Activated naive CD4-positive, alpha-beta T cell treated with anti-CD3 and anti-CD28 coated beads for 36 hours (primary cell): Measurements from ENCODE around the gene CLEC6A. TPM values are rescaled to one million over a fixed set of nuclear protein-coding genes. Genes with fewer than 3 reads are reported as not detected.
A peak's percentile ranks its signal among the peaks of the same experiment; 100 is the strongest.
"Not testable (repeated sequence)": the region's sequence is repeated elsewhere in the genome, so short reads cannot be mapped to it uniquely, and the experiment has no call there.

Experiments used
- CTCF ChIA-PET: fragments of 350-600 bp; sonication (Branson Sonifier 250); formaldehyde crosslinking; loops from one replicate; lab custom pipeline; 2021; ENCODE audit warnings: antibody characterized with exemption; lab: Charles Lee
- DNase-seq: peaks from one replicate; pipeline ENCODE4 v3.0.0-alpha.2; 2020
- H3K27ac Mint-ChIP-seq: one replicate; pipeline ENCODE4 v1.8.0; 2021; ENCODE audit warnings: mild to moderate bottlenecking, mixed read lengths
- H3K27me3 Mint-ChIP-seq: one replicate; pipeline ENCODE4 v1.8.0; 2021; ENCODE audit warnings: low read depth, mixed read lengths
- H3K36me3 Mint-ChIP-seq: one replicate; pipeline ENCODE4 v1.8.0; 2021; ENCODE audit warnings: low read depth, mixed read lengths
- H3K4me1 Mint-ChIP-seq: one replicate; pipeline ENCODE4 v1.8.0; 2021; ENCODE audit warnings: low read depth, mixed read lengths
- H3K4me3 Mint-ChIP-seq: one replicate; pipeline ENCODE4 v1.8.0; 2021; ENCODE audit warnings: mild to moderate bottlenecking, moderate library complexity, mixed read lengths
- H3K9me3 Mint-ChIP-seq: one replicate; pipeline ENCODE4 v1.8.0; 2021; ENCODE audit warnings: mixed read lengths
- intact Hi-C: fragments of 100-400 bp; cut with micrococcal nuclease; formaldehyde crosslinking; loops from one replicate; pipeline ENCODE4 v1.15.1; 2023
- total RNA-seq, 2 experiments: library from RNA; stranded (reverse); gene quantifications; one replicate each; pipeline ENCODE4 v1.2.3, GENCODE V29; 2021

Gene CLEC6A
- not detected for total RNA-seq

DNA sequence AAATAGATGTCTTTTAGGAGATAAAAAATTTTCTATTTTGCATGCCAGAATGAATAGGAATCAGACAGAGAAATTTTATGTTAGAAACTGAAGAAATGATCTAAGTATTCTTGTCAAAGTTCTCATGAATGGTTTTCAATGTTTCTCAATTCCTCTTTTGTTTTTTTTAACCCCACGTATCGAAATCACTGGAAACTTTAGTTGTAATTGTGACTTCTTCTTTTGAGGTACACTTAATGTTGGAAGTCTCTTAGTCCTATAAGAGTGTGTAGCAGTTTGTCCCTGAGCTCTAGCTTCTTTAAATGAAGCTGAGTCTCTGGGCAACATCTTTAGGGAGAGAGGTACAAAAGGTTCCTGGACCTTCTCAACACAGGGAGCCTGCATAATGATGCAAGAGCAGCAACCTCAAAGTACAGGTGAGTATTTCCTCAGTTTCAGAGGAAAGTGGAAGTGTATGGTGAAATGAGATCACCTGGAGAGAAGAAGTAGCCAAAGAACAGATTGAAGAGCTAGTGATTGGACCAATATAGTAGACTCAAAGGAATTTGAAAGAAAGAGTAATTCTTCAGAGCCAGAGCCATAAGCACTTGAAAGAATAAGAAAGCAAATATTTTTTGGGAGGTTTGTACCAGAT is at the start of gene CLEC6A:
TSS of gene CLEC6A (plus strand) at position 236 of the 634 bp plus-strand sequence. CDS start at position 386, 150 bp downstream.
- CTCF ChIA-PET = no interaction called here
- peaks cover 22% of the 10 kb centered on the region for H3K27me3 Mint-ChIP-seq
- no peaks in the 10 kb centered on the region for H3K36me3 Mint-ChIP-seq
- H3K4me1 Mint-ChIP-seq = no peaks in the 10 kb centered on the region
- intact Hi-C loops = no loop called here
- no peak within 1 kb of the TSS for H3K27ac Mint-ChIP-seq
- DNase-seq = no peak
- H3K4me3 Mint-ChIP-seq = no peak within 1 kb of the TSS
- H3K9me3 Mint-ChIP-seq = no peaks in the 10 kb centered on the region

DNA sequence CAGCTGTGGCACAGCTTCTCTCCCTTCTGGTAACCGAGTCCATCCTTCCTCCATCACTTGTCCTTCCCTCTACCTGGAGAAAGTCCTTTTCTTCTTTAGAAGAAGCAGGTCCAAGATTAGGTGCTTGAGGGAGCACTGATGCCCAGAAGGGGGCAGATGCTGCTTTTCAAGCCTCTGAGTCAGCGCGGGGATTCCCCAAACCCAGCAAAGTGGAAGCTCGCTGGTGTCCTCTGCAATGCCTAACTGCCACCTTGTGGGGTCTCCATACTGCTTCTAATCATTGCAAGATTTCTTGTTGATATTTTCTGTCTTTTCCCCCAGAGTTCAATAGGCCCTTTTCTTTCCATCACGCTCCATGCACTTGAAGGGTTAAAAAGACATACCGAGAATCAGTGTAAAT is 36.2 kb upstream of the CLEC6A start:
- H3K4me3 Mint-ChIP-seq, H3K36me3 Mint-ChIP-seq, H3K27me3 Mint-ChIP-seq, intact Hi-C loops, H3K27ac Mint-ChIP-seq, CTCF ChIA-PET, H3K9me3 Mint-ChIP-seq, H3K4me1 Mint-ChIP-seq, DNase-seq: not testable (repeated sequence)

DNA sequence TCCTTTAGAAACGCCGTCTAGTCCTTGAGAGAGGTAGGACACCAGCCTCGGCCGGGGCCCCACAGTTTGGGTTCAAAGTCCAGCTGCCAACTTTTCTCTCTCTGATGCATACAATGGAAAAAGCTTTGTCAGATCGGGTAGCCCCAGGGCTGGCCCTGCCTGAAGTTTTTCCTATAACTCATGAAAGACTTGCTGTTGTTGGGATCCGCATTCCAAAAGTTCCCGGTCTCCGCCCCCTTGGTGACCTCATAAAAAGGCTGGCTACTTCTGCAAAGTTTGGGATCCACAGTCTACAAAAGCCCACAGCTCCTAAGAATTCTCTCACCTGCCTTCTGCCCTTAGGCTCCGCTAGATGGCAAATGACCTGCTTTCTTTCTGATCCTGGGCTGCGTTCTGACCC is 35.3 kb upstream of the CLEC6A start:
- Mint-ChIP-seq H3K27me3 (no peaks in the 10 kb centered on the region), H3K27ac (no peak overlapping the region), H3K36me3 (no peaks in the 10 kb centered on the region), H3K9me3 (no peaks in the 10 kb centered on the region), H3K4me3 (no peak overlapping the region), H3K4me1 (no peaks in the 10 kb centered on the region)
- CTCF ChIA-PET = no interaction called here
- no peak for DNase-seq
- intact Hi-C loops = no loop called here

DNA sequence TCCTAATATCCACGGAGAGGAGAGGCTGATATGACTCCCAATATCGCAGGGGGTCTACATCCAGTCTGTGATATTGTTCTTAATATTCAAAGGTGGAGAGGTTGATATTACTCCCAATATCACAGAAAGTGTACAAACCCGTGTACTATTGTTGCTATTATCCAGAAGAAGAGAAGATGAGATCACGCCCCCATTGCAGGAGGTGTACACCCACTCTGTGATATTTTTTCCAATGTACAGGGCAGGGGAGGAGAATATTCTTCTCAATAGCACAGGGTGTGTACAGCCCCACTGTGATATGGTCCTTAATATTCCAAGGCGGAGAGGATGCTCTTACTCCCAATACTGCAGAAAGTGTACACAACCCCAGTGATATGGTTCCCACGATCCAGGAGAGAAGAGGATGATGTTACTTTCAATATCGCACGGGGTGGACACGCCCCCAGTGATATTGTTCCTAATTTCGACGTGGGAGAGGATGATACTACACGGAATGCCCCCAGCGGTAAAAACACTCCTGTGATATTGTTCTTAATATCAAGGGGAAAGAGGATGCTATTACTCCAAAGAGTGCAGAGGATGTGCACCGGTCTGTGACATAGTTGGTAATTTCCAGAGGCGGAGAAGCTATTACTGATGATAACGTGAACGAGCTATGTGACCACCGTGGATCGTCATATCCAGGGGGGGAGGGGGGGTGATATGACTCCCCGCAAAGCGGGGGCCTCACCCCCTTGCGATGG is 11.1 kb upstream of the CLEC6A start:
- intact Hi-C loops, H3K36me3 Mint-ChIP-seq, H3K27ac Mint-ChIP-seq, CTCF ChIA-PET, H3K9me3 Mint-ChIP-seq, DNase-seq, H3K4me1 Mint-ChIP-seq, H3K4me3 Mint-ChIP-seq, H3K27me3 Mint-ChIP-seq: not testable (repeated sequence)

DNA sequence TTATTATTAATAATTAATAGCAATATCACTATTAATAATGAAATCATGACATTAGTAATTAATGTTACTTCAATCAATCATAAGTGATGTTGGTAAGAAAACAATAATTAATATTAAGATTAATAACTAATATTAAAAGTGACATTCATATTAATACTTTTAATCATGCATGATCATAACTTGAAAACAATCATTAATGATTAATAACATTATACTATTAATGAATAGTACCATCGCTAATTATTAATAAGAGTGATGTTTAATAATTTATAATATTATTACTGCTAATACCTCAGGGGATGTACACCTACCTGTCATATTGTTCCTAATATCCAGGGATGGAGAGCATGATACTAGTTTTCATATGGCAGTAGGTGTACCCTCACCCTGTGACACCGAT is 10.0 kb upstream of the CLEC6A start:
- CTCF ChIA-PET = no interaction called here
- Mint-ChIP-seq H3K4me3 (no peak overlapping the region), H3K36me3 (no peaks in the 10 kb centered on the region), H3K27me3 (no peaks in the 10 kb centered on the region), H3K4me1 (no peaks in the 10 kb centered on the region), H3K9me3 (no peaks in the 10 kb centered on the region), H3K27ac (no peak overlapping the region)
- no peak for DNase-seq
- intact Hi-C loops = no loop called here

DNA sequence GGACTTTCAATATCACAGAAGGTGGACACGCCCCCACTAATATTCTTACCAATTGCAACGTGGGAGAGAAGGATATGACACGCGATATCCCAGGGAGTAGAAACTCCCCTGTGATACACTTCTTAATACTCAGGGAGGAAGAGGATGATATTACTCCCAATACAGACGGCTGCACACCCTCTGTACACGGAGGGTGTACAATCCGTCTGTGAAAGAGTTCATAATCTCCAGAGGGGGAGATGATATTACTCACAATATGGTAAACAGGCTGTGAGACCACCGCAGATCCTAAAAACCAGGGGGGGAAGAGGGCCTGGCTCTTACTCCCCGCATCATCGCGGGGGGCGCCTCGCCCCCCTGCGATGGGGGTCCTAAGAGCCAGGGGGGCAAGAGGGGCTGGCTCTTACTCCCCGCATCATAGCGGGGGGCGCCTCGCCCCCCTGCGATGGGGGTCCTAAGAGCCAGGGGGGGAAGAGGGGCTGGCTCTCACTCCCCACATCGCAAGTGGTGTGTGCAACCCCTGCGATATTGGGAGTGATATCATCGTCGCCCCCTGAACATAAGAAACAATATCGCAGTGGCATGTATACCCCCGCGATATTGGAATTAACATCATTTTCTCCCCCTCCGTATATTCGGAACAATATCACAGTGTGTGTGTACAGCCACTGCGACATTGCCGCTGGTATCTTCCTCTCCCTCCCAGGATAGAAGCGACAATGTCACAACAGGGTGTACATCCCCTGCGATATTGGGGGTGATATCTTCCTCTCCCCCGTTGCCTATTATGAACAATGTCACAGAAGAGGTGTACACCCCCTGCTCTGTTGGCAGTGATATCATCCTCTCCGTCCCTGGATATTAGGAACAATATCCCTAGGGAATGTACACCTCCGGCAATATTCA is 8.9 kb upstream of the CLEC6A start:
- intact Hi-C loops = no loop called here
- Mint-ChIP-seq H3K36me3 (no peaks in the 10 kb centered on the region), H3K4me1 (no peaks in the 10 kb centered on the region), H3K4me3 (no peak overlapping the region), H3K9me3 (no peaks in the 10 kb centered on the region), H3K27me3 (peaks cover 2% of the 10 kb centered on the region), H3K27ac (no peak overlapping the region)
- DNase-seq = peak; percentile 21
- CTCF ChIA-PET = no interaction called here

DNA sequence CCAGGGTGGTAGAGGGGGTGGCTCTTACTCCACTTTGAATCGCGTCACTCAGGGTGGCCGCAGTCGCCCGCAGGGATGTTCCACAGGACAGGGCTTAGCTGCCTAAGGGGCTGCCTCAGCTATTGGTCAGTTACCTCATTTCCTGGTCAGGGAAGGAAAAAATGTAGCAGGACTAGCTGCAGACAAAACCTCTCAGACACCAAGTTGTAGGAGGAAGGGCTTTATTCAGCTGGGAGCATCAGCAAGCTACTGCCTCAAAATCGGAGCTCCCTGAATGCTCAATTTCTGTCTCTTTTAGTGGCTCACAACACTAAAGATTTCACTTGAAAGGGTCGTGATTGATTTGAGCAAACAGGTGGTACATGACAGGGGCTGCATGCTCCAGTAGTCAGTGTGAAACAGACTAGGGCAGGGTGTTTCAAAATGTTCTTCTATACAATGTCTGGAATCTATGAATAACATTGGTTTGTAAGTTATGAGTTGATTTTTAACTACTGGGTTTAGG is 6.4 kb upstream of the CLEC6A start:
- no peaks in the 10 kb centered on the region for H3K36me3 Mint-ChIP-seq
- CTCF ChIA-PET = no interaction called here
- no peak for DNase-seq
- H3K27ac Mint-ChIP-seq = no peak overlapping the region
- no peak overlapping the region for H3K4me3 Mint-ChIP-seq
- intact Hi-C loops = no loop called here
- H3K27me3 Mint-ChIP-seq = peaks cover 6% of the 10 kb centered on the region
- H3K4me1 Mint-ChIP-seq = no peaks in the 10 kb centered on the region
- no peaks in the 10 kb centered on the region for H3K9me3 Mint-ChIP-seq

DNA sequence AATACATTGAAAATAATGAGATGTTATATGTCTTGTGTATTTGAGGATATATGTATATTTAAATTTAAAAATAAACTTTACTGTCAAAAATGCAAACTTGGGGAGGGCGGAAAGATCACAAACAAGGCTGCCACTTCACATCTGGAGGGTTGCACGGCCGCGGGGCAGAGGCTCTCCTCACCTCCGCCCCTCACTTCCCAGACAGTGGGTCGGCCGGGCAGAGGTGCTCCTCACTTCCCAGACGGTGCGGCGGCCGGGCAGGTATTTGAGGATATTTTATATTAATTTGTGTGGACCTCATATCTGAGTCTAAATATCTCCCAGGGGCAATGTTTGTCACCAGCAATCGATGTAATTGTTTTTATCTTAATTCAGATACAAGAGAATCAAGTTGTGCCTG is 3.7 kb upstream of the CLEC6A start:
- no peak overlapping the region for H3K4me3 Mint-ChIP-seq
- no peaks in the 10 kb centered on the region for H3K4me1 Mint-ChIP-seq
- H3K27ac Mint-ChIP-seq = no peak overlapping the region
- intact Hi-C loops = no loop called here
- no peaks in the 10 kb centered on the region for H3K36me3 Mint-ChIP-seq
- CTCF ChIA-PET = no interaction called here
- DNase-seq = no peak
- peaks cover 14% of the 10 kb centered on the region for H3K27me3 Mint-ChIP-seq
- no peaks in the 10 kb centered on the region for H3K9me3 Mint-ChIP-seq

DNA sequence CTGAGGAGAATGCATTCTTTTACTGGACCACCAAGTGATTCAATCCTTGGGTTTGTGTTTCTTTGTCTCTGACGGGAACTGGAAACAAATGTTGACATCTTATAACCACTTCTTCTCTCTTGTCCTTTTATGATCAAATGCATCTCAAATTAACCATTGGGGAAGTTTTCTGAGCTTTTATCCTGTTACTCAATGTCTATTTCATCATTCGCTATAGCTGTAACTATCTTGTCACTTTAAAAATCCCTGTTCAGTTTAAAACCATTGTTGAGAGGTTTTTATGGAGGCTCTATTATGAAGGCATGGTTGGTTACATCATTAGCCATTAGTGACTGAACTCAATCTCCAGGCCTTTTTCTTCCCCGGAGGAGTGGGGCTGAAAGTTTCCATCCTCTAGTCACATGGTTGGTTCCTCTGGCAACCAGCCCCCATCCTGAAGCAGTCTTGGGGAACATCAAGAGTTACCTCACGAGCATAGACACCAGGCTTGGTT is 2.7 kb upstream of the CLEC6A start:
- CTCF ChIA-PET = interaction anchor here (0.6 kb wide), 1 partner anchor 348 kb away, joined by 4 read pairs; no protein-coding TSS in a partner anchor
- Mint-ChIP-seq H3K4me1 (no peaks in the 10 kb centered on the region), H3K36me3 (no peaks in the 10 kb centered on the region)

DNA sequence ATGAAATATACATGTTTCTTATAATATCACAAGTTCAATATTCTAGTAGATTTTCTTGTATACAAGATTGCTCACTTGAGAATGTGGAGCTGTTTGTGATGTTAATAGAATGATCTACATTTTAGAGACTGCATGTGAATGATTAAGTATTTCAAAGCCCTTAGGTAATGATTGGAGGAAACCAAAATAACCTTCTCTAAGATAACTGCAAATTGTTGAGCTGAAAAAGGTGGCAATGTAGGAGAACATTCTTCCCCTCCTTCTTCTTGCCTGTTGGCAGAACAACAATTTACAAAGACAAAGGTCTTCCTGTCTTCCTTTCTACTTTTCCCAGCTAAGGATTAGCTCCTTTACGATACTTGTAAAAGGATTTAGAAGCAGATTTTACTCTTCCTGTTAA is 2.0 kb upstream of the CLEC6A start:
- CTCF ChIA-PET = interaction anchor here (0.6 kb wide), 2 partner anchors 349 to 407 kb away, joined by 3 to 4 read pairs; no protein-coding TSS in a partner anchor
- peaks cover 18% of the 10 kb centered on the region for H3K27me3 Mint-ChIP-seq
- H3K9me3 Mint-ChIP-seq = no peaks in the 10 kb centered on the region

More for the DNA sequence above, 2.7 kb upstream of the CLEC6A start:
- DNase-seq = no peak
- H3K27ac Mint-ChIP-seq = no peak overlapping the region
- no peak overlapping the region for H3K4me3 Mint-ChIP-seq
- H3K27me3 Mint-ChIP-seq = peaks cover 16% of the 10 kb centered on the region
- intact Hi-C loops = no loop called here
- H3K9me3 Mint-ChIP-seq = no peaks in the 10 kb centered on the region

DNA sequence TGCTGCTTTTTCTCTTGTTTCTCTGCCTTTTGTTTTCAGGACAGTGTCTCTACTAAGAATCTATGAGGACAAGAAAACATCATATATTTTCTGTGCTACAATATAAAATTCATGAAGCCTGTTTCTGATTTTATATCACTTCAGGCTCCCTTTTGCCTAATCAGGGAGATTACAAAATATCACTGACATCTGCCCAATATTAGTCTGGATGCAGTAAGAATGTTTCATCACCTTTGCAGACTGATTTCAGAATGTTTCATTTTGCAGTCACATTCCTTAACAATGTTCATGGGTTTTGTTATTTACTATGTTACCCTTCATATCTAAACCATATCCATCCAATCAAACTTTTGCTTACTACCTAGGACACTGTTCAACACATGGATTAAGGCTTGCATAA is 491 bp upstream of the CLEC6A start:
- intact Hi-C loops = no loop called here
- H3K9me3 Mint-ChIP-seq = no peaks in the 10 kb centered on the region
- H3K36me3 Mint-ChIP-seq = no peaks in the 10 kb centered on the region
- CTCF ChIA-PET = no interaction called here
- H3K4me3 Mint-ChIP-seq = no peak overlapping the region
- no peaks in the 10 kb centered on the region for H3K4me1 Mint-ChIP-seq
- no peak for DNase-seq
- H3K27ac Mint-ChIP-seq = no peak overlapping the region
- H3K27me3 Mint-ChIP-seq = peaks cover 22% of the 10 kb centered on the region

More for the DNA sequence above, 2.0 kb upstream of the CLEC6A start:
- no peaks in the 10 kb centered on the region for H3K4me1 Mint-ChIP-seq
- no peaks in the 10 kb centered on the region for H3K36me3 Mint-ChIP-seq
- intact Hi-C loops = no loop called here
- H3K27ac Mint-ChIP-seq = no peak overlapping the region
- DNase-seq = no peak
- no peak overlapping the region for H3K4me3 Mint-ChIP-seq

DNA sequence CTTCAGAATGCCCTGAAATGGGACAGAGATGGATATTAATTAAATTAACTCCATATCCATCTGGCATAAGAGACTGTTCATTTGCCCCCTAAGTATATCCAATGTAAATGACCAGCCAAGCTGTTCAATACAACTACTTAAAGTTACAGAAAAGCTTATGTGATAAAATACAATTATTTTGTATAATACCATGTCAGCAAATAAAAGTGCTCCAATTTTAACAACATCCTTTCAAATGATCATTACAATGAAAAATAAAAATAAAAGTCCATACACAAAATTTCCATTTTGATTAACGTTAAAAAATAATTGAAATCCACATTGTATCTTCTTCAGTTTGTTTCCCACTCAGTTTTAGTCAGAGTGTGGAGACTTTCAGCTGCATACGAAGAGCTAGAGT is 5.7 kb downstream of the CLEC6A start:
- Mint-ChIP-seq H3K36me3 (no peaks in the 10 kb centered on the region), H3K4me3 (no peak overlapping the region), H3K27ac (no peak overlapping the region), H3K27me3 (peaks cover 8% of the 10 kb centered on the region), H3K4me1 (no peaks in the 10 kb centered on the region), H3K9me3 (no peaks in the 10 kb centered on the region)
- intact Hi-C loops = no loop called here
- DNase-seq = no peak
- CTCF ChIA-PET = interaction anchor here (0.7 to 0.8 kb wide), 2 partner anchors 8 to 31 kb away, joined by 3 read pairs; no protein-coding TSS in a partner anchor
